HG03060 (cell line): ENCODE data around the gene ARHGEF4.
"Not testable (repeated sequence)": the region's sequence is repeated elsewhere in the genome, so short reads cannot be mapped to it uniquely, and the experiment has no call there.

Experiments used
- ATAC-seq: cut with Tn5 transposase; IDR thresholded peaks from one replicate; pipeline ENCODE4 v1.9.1; 2021; ENCODE audit warnings: low read depth, moderate number of reproducible peaks; ENCODE audit not compliant: unreplicated experiment

ARHGEF4 gene

DNA sequence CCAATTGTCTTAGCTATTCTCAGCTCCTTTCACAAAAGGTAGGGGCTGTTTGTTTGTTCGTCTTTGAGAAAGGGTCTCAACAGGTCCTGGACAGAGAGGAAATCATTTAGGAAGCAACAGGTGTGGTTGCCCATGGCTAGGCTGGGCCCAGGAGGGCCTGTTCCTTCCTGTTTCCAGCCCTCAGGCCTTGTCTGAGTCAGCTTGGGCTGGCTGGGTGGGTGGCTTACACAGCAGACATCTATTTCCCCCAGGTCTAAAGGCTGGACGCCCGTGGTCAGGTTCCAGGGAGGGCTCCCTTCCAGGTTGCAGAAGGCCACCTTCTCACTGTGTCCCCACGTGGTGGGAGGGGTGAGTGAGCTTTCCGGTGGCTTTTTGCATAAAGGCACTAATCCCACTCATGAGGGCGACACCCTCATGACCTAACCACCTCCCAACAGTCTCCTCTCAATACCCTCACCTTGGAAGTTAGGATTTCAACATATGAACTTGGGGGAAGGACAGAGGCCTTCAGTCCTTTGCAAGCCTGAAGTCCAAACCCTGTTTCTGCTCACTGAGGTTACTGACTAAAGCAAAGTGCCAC is 45.5 kb downstream of the ARHGEF4 start:
- ATAC-seq = no peak

DNA sequence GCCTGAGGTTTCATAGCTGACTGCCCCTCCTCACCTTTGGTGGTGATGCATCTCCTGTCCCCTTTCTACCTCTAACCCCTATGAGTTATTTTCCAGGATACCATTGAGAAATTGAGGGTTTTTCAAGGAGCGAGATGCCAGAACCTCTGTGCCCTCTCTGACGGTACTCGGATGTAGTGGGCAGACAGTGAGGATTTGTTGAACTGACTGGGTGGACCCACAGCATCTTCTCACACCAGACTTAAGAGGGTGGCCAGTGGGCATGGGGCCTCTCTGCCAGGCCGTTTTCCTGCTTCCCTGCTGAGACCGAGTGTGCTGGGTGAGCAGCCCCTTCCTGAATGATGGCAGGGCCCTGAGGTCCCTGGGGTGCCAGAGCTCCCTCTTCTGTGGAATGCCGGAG is 46.3 kb downstream of the ARHGEF4 start:
- no peak for ATAC-seq

DNA sequence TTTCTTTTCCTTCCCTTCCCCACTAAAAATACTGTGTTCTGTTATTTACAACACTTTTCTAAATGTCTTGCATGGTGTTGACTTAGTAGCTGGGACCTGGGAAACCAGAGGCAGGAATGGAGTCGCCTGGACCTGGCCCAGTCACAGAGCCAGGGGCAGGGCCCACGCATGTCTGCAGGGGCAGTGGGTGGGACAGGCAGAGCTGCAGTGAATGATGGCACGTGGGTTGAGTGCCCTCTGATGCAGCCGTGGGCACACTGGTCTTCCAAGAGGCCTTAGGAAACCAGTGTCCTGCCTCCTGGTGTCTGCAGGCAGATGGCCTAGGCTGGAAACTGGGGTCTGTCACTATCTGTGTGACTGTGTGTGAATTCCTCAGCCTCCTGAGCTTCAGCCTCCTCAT is 46.8 kb downstream of the ARHGEF4 start:
- ATAC-seq = no peak

DNA sequence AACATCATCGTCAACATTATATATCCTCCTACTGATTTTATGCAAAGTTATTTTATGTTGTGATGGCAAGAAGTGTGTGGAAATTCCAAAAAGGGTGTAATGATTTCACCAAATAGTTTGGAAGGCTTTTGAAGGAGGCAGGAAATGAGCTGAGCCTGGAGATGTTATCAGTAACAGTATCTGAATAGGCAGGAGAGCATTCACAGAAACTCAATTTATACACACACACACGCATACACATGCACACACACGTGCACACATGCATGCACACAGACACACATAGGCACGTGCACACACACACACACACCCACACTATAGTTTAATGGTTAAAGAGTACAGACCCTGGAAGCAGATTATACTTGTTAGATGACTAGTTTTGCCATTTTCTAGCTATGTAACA is 47.3 kb downstream of the ARHGEF4 start:
- no peak for ATAC-seq

DNA sequence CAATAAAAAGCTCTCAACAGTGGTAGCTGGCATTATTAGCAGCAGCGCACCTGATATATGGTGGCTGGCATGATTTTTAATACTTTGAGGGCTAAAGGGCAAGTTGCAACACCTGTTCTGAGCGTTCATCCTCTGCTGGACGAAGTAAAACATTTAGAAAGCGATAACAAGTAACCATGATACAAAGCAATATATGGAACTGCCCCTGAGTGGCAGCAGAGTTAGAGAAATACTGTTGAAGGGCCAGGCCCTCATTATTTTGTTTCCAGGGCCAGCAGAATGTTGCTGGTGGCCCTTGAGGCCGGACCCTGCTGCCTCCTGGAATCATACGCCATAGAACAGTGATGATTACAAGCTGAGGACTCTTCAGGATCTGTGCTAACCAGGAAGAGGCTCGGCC is 47.8 kb downstream of the ARHGEF4 start:
- ATAC-seq = no peak

DNA sequence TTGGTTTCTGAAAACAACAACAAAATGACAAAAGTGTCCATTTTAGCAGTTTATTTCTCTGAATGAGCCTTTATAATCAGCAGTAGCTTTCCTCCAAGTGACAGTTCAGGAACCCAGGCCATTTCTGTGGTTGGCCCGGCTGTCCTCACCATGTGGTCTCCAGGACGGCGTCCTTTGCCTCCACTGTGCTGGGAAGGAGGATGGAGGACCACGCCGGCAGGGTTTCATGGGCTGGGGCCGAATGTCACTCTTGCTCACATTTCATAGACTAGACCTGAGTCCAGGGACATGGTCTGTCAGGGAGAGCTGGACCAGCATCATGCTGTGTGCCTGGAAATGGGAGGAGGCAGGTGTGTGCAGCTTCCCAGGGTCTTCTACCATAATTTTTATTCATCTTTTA is 50.9 kb downstream of the ARHGEF4 start:
- ATAC-seq = no peak

DNA sequence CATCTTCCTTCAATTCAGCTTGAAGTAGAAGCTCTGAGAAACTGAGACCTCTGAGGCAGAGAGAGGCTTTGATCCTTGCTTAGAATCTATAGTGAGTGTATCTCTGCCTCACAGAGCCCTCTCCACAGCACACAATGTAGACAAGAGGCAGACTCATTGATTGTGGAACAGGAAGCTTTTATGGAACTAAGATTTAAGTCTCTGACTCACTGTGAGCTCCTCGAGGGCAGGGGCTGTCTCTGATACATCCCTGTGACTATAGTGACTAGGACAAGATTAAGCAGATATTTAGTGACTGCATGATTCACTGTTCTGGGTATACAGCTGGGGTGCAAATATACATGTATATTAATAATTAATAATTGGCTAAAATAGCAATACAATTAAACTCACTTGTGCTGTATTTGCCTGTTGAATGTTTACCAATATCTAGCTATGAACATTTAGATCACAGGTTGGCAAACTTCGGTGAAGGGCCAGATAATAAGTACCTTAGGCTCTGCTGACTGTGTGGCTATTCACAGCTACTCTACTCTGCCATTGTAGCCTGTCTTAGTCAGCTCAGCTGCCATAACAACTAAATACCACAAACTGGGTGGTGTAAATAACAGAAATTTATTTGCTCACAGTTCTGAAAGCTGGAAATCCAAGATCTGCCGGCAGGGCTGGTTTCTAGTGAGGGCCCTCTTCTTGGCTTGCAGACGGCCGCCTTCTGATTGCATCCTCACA is 54.4 kb downstream of the ARHGEF4 start:
- no peak for ATAC-seq

DNA sequence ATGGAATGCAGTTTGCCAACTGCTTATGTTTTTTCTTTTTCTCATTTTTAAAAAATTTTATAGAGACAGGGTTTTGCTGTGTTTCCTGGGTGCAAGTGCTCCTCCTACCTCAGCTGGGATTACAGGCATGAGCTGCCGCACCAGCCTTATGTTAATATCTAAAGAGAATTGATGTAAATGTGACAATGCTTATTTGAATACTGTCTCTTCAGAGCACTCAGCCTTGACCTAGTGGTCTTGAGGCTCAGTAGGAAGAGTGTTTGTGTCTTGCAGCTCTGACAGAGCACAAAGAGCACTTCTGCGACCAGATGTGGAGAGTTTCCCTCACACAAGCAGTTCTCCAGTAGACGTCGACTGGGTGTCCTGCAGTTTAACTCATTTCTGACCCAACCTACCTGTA is 55.3 kb downstream of the ARHGEF4 start:
- no peak for ATAC-seq

DNA sequence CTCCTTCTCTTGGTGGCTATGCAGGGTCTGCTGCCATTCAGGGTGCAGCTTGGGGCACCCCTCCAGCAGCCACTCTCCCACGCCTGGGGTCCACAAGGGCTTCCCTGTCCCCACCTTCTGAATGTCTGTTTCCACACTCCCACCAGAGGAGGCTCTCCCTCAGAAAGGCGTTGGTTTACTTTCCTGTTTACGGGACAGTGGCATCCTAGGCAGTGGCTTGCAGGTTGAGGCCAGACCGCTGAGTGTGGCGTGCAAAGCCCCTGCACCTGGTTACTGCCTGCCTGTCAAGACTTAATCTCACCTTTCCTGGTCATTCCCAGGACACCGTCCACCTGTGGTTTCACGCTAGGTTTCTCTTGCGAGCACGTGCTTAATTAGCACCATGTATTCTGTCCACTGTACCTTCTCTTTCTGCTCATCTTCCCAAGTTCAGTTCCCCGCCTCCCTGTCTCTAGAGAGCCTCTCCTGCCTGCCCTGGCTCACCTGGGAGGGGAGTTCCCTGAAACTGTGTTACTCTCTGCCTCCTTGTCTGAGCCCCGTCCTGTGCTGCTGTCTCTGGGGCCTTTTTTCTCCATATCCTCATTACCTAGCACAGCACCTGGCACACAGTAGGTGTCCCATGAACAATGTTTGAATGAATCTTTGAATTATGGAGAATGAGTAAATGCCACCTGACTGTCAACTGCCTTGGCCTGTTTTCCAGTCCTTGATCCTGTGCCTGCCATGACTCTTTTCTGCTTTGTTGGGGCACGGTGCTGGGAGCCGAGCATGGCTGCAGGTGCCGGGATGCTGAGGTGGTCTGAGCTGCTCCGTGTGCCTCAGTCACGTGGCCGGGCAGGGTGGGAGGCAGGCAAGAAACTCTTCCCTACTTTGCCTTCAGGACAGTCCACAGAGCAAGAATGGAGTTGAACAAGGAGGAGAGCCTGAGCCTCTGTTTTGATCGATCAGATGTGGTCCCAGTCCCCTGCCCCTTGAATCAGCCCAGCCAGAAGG is 56.4 kb downstream of the ARHGEF4 start:
- no peak for ATAC-seq

DNA sequence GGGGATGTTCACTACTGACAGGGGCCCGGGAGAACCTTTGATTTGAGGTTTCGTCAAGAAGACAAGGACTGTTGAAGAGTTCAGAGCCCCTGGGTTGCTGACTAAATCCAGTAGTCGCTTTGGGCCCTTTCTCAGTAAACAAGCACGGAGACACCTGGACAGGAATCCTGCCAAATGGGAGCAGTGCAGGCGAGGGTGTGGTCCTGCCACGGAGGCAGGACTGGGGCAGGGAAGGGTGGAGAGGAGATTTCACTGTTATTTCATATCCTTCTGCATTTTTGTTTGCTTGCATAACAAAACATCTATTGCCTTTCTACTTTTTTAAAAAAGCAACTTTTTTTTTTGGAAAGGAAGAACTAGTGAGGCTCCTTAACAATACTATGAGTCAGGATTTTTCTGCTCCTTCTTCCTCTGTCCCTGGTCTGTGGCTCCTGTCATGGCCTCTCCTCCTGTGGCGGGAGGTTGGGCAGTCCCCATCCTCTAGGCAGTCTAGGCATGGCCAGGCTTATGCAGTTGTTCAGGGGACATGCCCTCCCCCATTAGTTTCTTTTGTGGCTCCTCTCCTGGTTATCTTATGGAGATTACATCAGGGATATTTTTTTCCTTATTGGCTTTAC is 57.7 kb downstream of the ARHGEF4 start:
- no peak for ATAC-seq

DNA sequence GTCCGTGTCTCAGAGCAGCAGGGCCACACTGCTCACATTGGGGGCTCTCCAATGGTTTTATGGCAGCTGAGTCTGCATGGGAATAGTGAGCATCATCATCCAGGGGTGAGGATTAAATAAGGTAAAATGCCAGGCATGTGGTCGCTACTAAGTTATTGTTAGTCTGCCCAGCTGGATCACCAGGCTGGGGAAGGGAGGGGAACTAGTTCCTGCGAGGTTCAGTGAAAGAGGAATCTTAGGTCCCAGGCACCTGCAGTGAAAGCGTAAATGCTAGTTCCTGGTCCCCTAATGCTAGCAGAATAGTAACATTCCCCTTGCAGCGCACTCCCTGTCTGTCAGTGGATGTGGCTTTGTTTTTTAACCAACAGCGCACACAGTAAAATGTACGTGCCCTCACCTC is 60.1 kb downstream of the ARHGEF4 start:
- no peak for ATAC-seq

DNA sequence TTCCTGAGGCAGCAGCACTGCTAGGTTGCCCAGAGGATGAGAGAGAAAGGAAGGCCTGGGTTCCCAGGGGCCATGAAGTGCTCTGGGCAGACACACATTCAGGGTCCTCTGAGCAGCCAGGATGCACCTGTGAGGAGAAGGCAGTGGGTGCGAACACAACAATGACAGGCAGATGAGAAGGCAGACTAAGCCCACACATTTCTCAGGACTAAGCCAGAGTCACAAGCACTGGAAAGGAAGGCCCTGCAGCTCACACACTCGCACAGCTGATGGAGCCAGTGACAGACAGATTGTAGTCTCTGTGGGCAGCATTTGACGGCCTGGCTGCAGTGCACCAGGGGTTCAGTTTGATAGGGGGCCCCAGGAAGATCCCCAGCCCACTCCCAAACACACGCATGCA is 61.8 kb downstream of the ARHGEF4 start:
- ATAC-seq = no peak

DNA sequence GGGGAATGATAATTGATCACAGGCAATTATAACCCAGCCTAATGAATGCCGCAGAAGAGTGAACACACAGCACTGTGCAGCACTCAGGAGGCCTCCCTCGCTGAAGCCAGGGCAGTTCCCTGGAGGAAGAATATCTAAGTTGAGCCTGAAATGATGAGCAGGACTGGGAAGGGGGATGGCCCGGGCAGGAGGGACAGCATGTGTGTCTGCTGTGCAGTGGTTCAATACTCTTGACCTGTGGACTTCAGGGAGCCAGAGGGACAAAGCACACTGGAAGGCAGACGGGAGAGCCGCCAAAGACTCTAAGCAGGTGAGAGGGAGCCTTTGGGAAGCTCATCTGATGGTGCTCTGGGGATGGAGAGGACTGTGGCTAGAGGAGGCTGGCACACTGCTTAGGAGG is 62.6 kb downstream of the ARHGEF4 start:
- no peak for ATAC-seq

DNA sequence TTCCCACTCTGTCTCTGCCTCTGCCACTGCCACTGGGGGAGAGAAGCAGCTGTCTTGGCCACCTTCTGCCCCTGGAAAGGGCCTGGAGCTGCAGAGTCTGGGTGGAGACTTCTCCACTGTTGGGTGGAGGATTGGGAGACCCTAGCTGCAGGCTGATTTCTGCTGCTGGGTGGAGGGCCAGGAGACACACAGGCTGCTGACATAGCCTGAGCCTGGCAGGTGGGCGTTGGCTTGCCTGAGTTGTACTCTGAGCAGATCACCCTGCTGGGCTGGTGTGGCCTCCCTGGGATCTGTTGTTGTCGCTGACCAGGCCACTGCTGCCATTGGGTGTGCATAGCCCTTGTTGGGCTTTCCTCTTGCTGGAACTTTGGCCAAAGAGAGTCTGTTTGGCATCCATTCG is 64.3 kb downstream of the ARHGEF4 start:
- no peak for ATAC-seq

DNA sequence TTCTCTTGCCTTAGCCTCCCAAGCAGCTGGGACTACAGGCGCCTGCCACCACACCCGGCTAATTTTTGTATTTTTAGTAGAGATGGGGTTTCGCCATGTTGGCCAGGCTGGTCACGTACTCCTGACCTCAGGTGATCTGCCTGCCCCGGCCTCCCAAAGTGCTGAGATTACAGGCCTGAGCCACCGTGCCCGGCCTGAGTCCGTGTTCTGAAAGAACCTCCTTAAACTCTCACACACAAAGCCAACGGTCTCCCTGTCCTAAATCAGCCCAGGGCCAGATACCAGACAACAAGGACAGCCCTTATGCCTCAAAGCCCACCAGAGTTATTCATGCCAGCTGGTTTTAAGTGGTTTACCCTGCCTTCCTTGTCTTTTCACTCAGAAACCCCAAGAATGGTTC is 64.9 kb downstream of the ARHGEF4 start:
- not testable (repeated sequence) for ATAC-seq

DNA sequence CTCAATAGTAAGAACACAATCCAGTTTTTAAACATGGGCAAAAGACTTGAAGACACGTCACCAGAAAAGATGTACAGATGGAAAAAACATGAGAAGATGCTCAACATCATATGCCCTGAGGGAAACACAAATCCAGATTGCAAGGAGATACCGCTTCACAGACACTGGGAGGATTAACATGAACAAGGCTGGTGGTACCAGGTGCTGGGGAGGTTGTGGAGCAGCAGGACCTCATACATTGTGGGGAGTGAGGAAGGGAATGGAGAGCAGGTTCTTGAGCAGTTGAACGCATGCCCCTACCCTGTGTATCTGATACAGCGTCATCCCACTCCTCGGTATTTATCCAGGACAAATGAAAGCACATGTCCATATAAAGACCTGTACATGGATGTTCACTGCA is 72.1 kb downstream of the ARHGEF4 start:
- no peak for ATAC-seq

DNA sequence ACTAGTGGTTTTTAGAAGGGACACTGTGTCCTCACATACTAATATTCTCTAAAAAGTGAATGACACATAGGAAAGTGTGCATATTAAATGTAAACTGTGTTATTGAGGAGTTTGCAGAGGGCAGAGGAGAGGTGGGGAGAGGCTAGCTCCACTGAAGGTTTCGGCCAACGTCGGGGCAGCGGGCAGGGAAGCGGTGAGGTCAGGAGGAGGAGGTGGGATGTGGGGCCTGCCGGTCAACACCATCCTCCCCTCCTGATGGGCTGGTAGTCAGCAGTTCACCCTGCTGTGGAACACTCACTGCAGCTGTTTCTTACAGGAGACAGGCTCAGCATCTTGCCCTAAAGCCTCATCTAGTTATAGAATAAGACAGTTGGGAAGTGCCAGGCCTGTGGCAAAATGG is 74.2 kb downstream of the ARHGEF4 start:
- no peak for ATAC-seq

DNA sequence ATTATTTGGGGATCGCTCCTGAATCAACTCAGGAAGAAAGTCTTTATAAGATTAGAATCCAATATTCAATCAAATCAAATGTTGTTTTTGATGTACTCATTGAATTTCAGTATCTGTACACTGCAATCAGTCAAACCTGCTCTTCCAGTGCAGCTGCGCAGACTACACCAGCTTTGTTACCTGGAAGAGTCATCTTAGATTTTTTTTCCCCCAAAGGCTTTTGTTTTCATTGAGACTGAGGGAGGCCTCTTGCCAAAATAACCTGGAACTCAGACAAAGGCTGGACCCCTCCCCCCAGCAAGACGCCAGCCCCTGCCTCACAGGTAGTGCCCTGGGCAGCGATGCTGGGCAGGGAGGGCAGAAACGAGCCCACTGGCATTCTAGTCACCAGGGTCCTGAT is 74.8 kb downstream of the ARHGEF4 start:
- no peak for ATAC-seq

DNA sequence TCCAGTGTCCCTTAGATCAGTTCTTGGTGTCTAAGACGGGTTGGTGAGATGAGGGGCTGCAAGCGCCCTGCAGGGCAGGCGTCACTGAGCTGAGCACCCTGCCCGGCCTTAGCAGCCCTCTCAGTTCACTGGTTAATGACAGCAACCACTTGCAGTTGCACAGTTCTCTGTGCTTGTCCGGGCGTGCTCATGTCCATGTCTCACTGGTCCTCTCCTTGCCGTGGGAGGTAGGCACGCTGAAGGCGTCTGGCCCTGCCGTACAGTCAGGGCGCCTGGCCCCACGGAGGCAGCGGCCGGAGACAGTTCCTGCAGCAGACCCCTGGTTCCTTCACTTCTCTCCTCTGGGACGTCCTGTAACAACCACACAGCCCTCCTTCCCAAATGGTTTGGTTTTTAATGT is 75.3 kb downstream of the ARHGEF4 start:
- ATAC-seq = no peak

DNA sequence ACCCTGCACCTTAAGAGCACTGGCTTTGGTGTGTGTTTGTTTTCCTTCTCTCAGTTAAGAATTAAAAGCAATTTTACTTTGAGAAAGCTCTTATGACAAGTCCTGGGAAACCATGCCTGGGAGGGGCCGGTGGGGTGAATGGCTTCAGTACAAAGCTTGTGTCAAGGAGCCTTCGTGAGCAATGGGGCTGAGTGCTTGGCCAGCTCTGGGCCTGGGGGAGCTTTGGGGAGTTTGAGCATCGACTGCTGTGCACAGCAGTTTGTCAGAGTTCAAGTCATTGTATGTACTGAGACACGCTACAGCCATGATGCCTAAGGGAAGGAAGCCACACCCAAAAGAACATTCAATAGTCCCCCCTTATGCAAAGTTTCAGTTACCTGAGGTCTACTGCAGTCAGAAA is 75.8 kb downstream of the ARHGEF4 start:
- ATAC-seq = no peak

DNA sequence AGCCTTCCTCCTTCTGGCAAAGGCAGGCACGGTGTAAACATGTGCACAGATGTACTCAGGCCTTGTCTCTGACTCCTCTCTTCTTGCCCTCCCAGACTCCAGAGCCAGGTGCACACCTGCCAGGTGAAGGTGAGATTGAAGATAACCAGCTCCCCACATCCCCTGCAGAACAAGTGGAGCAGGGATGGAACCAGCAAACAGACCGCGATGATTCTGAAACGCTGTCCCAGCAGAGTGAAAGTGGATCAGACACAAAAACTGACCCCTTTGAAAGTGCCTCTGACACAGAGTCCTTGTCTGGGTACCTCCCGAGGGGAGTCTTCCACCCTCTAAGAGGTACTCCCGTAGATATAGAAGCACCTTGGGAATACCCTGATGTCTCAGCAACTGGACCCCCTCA is 77.2 kb downstream of the ARHGEF4 start:
- no peak for ATAC-seq
